Mesodermal cell (in vitro differentiated cells): Measurements from ENCODE around the gene RFX2.
"Not testable (repeated sequence)": the region's sequence is repeated elsewhere in the genome, so short reads cannot be mapped to it uniquely, and the experiment has no call there.

Experiments
- H3K27ac ChIP-seq: 2 replicates; pipeline ENCODE4 v1.7.0; 2013; ENCODE audit warnings: mild to moderate bottlenecking, low read depth, low read length, moderate library complexity; ENCODE audit not compliant: severe bottlenecking
- H3K36me3 ChIP-seq: 2 replicates; pipeline ENCODE4 v1.7.1; 2013; ENCODE audit warnings: mild to moderate bottlenecking, low read length, moderate library complexity; ENCODE audit not compliant: control insufficient read depth, insufficient read depth
- H3K4me1 ChIP-seq: one replicate; pipeline ENCODE4 v1.7.1; 2013; ENCODE audit warnings: mild to moderate bottlenecking, low read length; ENCODE audit not compliant: insufficient read depth, control insufficient read depth, poor library complexity, severe bottlenecking
- H3K4me3 ChIP-seq: 2 replicates; pipeline ENCODE4 v1.7.0; 2013; ENCODE audit warnings: low read length, control low read depth, mild to moderate bottlenecking; ENCODE audit not compliant: insufficient read depth, poor library complexity, severe bottlenecking; ENCODE audit errors: extremely low read depth
- H3K9me3 ChIP-seq: 2 replicates; pipeline ENCODE4 v1.7.1; 2013; ENCODE audit warnings: mild to moderate bottlenecking, low read length, moderate library complexity; ENCODE audit not compliant: control insufficient read depth
- WGBS, 2 experiments: methylation state at CpG; one replicate each; pipeline ENCODE4 v1.1.5; 2013; ENCODE audit warnings: missing lambda C conversion rate in 2 of 2; ENCODE audit not compliant: insufficient coverage in 2 of 2; 5-methylcytosine and 5-hydroxymethylcytosine counted together

RFX2 gene

GRCh38 chr19:5966941-5967340 is 143.4 kb downstream of the RFX2 start:
- H3K9me3 ChIP-seq, result no peaks in the 10 kb centered on the region
- peaks cover 37% of the 10 kb centered on the region for H3K4me1 ChIP-seq
- peaks cover 51% of the 10 kb centered on the region for H3K36me3 ChIP-seq
- 90 to 93% methylated on average over 6 to 8 of the region's 9 CpGs for WGBS, 2 experiments
- H3K27ac ChIP-seq, result no peak overlapping the region
- no peak overlapping the region for H3K4me3 ChIP-seq

- Histone ChIP-seq H3K27ac (peak overlapping the region; percentile 72), H3K9me3 (no peaks in the 10 kb centered on the region), H3K36me3 (peaks cover 45% of the 10 kb centered on the region), H3K4me1 (peaks cover 37% of the 10 kb centered on the region), H3K4me3 (no peak overlapping the region)
- 84 to 92% methylated on average over 5 to 8 of the region's 8 CpGs for WGBS, 2 experiments
Measured at GRCh38 chr19:5966215-5966614, 144.1 kb downstream of the RFX2 start.

GRCh38 chr19:5964816-5965565 is 145.3 kb downstream of the RFX2 start:
- Histone ChIP-seq H3K36me3 (peaks cover 41% of the 10 kb centered on the region), H3K4me1 (peaks cover 37% of the 10 kb centered on the region), H3K4me3 (no peak overlapping the region), H3K9me3 (no peaks in the 10 kb centered on the region), H3K27ac (no peak overlapping the region)
- 100% methylated on average over 2 of the region's 5 CpGs for WGBS, 2 experiments

GRCh38 chr19:5963855-5964254 is 146.4 kb downstream of the RFX2 start:
- H3K4me1 ChIP-seq, result peaks cover 37% of the 10 kb centered on the region
- 91 to 100% methylated on average over 6 of the region's 7 CpGs for WGBS, 2 experiments
- no peak overlapping the region for H3K4me3 ChIP-seq
- peaks cover 41% of the 10 kb centered on the region for H3K36me3 ChIP-seq
- H3K27ac ChIP-seq, result no peak overlapping the region
- H3K9me3 ChIP-seq, result no peaks in the 10 kb centered on the region

GRCh38 chr19:5963259-5963658 is 147.0 kb downstream of the RFX2 start:
- H3K27ac ChIP-seq, result peak overlapping the region; percentile 65
- not testable (repeated sequence) for H3K9me3 ChIP-seq, H3K4me3 ChIP-seq
- WGBS, 2 experiments, result 86 to 100% methylated on average over 6 of the region's 6 CpGs
- peaks cover 41% of the 10 kb centered on the region for H3K36me3 ChIP-seq
- peaks cover 32% of the 10 kb centered on the region for H3K4me1 ChIP-seq

- peak overlapping the region; percentile 65 for H3K27ac ChIP-seq
Measured at GRCh38 chr19:5961969-5962945, 148.0 kb downstream of the RFX2 start.

GRCh38 chr19:5961641-5961968 is 148.7 kb downstream of the RFX2 start:
- WGBS, 2 experiments, result 76 to 94% methylated on average over 3 to 5 of the region's 6 CpGs
- Histone ChIP-seq H3K27ac (peak overlapping the region; percentile 65), H3K4me1 (peaks cover 25% of the 10 kb centered on the region), H3K36me3 (peaks cover 28% of the 10 kb centered on the region)
- not testable (repeated sequence) for H3K4me3 ChIP-seq, H3K9me3 ChIP-seq

More at GRCh38 chr19:5961969-5962945, 148.0 kb downstream of the RFX2 start:
- Histone ChIP-seq H3K4me3 (no peak overlapping the region), H3K9me3 (no peaks in the 10 kb centered on the region), H3K4me1 (peaks cover 27% of the 10 kb centered on the region), H3K36me3 (peaks cover 35% of the 10 kb centered on the region)
- WGBS, 2 experiments, result 72 to 83% methylated on average over 21 to 24 of the region's 29 CpGs

GRCh38 chr19:5960005-5961001 is 150.0 kb downstream of the RFX2 start:
- peaks cover 26% of the 10 kb centered on the region for H3K36me3 ChIP-seq
- H3K4me3 ChIP-seq, result no peak overlapping the region
- no peaks in the 10 kb centered on the region for H3K9me3 ChIP-seq
- 91 to 94% methylated on average over 14 to 17 of the region's 18 CpGs for WGBS, 2 experiments
- peaks cover 21% of the 10 kb centered on the region for H3K4me1 ChIP-seq
- no peak overlapping the region for H3K27ac ChIP-seq

- H3K27ac ChIP-seq, result no peak overlapping the region
- peaks cover 23% of the 10 kb centered on the region for H3K36me3 ChIP-seq
- peaks cover 24% of the 10 kb centered on the region for H3K4me1 ChIP-seq
- no peak overlapping the region for H3K4me3 ChIP-seq
- H3K9me3 ChIP-seq, result no peaks in the 10 kb centered on the region
- 96 to 99% methylated on average over 13 of the region's 14 CpGs for WGBS, 2 experiments
Measured at GRCh38 chr19:5959260-5960004, 150.9 kb downstream of the RFX2 start.

GRCh38 chr19:5958851-5959122 is 151.5 kb downstream of the RFX2 start:
- H3K4me3 ChIP-seq, result no peak overlapping the region
- WGBS, 2 experiments, result 94 to 97% methylated on average over 6 to 10 of the region's 10 CpGs
- no peaks in the 10 kb centered on the region for H3K9me3 ChIP-seq
- peaks cover 17% of the 10 kb centered on the region for H3K36me3 ChIP-seq
- peaks cover 24% of the 10 kb centered on the region for H3K4me1 ChIP-seq
- H3K27ac ChIP-seq, result no peak overlapping the region
